Measurements from ENCODE around the gene SND1.

- TF ChIP-seq ZNF580 (tag by site-specific recombination; IDR thresholded peaks at IDR 0.05) (no peak), BCL11A (tag by site-specific recombination; IDR thresholded peaks at IDR 0.05; ENCODE audit: low read depth) (no peak), ZBTB49 (tag by site-specific recombination; IDR thresholded peaks at IDR 0.05; ENCODE audit: low read depth) (no peak), ZSCAN4 (tag by site-specific recombination; IDR thresholded peaks at IDR 0.05) (no peak), CTCF (tag by site-specific recombination; IDR thresholded peaks at IDR 0.05) (no peak), ZNF24 (tag by site-specific recombination; IDR thresholded peaks at IDR 0.05) (no peak), ZFP37 (tag by site-specific recombination; IDR thresholded peaks at IDR 0.05) (no peak), ZNF660 (tag by site-specific recombination; IDR thresholded peaks at IDR 0.05) (no peak), ZNF175 (tag by site-specific recombination; IDR thresholded peaks at IDR 0.05) (no peak), ZNF155 (tag by site-specific recombination; IDR thresholded peaks at IDR 0.05) (no peak), PATZ1 (tag by site-specific recombination; IDR thresholded peaks at IDR 0.05) (no peak)
These were observed 276.9 kb downstream of the SND1 start for GRCh38 chr7:127928852-127929251.
